Tibial artery (tissue), 4 donors: ENCODE results near the gene TFCP2.

Experiments
- DNase-seq, 2 donors: peaks; one replicate each; pipeline ENCODE4 v3.0.0-alpha.2; 2019
- H3K27ac ChIP-seq, 2 donors: fragments of 200-600 bp; sonication (generic) in 1 of 2; 1 replicate in 1 of 2; 2 replicates in 1 of 2; pipeline ENCODE4 v1.5.1; 2018 to 2019; ENCODE audit warnings: mild to moderate bottlenecking in 1 of 2
- H3K27me3 ChIP-seq, 2 donors: fragments of 200-600 bp; sonication (generic) in 1 of 2; one replicate each; pipeline versions ENCODE4 v1.5.1 to v1.6.0; 2016 to 2019
- H3K36me3 ChIP-seq, 3 donors: fragments of 200-600 bp; sonication (generic) in 2 of 3; one replicate each; pipeline ENCODE4 v1.5.1; 2016 to 2019; ENCODE audit warnings: mild to moderate bottlenecking in 2 of 3
- H3K4me1 ChIP-seq, 4 donors: fragments of 200-600 bp; sonication (generic) in 2 of 4; 1 replicate in 3 of 4; 2 replicates in 1 of 4; pipeline ENCODE4 v1.5.1; 2016 to 2019
- H3K4me3 ChIP-seq, 2 donors: fragments of 200-600 bp; sonication (generic) in 1 of 2; 1 replicate in 1 of 2; 2 replicates in 1 of 2; pipeline ENCODE4 v1.5.1; 2018 to 2019; ENCODE audit warnings: mild to moderate bottlenecking in 2 of 2
- H3K9me3 ChIP-seq, 3 donors: fragments of 200-600 bp; sonication (generic) in 1 of 3; one replicate each; pipeline ENCODE4 v1.5.1; 2016 to 2019
- intact Hi-C: fragments of 100-400 bp; cut with DNase I; formaldehyde crosslinking; loops from one replicate; pipeline ENCODE4 v1.15.0; 2023; ENCODE audit warnings: low total_unique reads
- TF ChIP-seq, protein P1 (sequence below), 2 experiments: fragments of 200-600 bp in 1 of 2; fragments of 450-650 bp in 1 of 2; IDR thresholded peaks; one replicate each; pipeline ENCODE4 v1.5.1; 2017 to 2019; ENCODE audit warnings: antibody characterized with exemption in 2 of 2, mild to moderate bottlenecking in 1 of 2, moderate library complexity in 1 of 2

The TFCP2 gene

GRCh38 chr12:51086933-51087332, 86.0 kb downstream of the TFCP2 start:
- no peak overlapping the region for H3K4me3 ChIP-seq
- H3K9me3 ChIP-seq = no peaks in the 10 kb centered on the region
- DNase-seq = no peak
- no peaks in the 10 kb centered on the region for H3K27me3 ChIP-seq
- H3K27ac ChIP-seq = no peak overlapping the region
- H3K36me3 ChIP-seq = peaks cover 0 to 16% (median 2%) of the 10 kb centered on the region in 3 donors
- intact Hi-C loops = loop anchor here (5.0 kb wide), 1 partner anchor 125 kb away; no protein-coding TSS in a partner anchor
- H3K4me1 ChIP-seq = peaks cover 0 to 10% (median 5%) of the 10 kb centered on the region in 4 donors
- TF ChIP-seq, protein P1, sequence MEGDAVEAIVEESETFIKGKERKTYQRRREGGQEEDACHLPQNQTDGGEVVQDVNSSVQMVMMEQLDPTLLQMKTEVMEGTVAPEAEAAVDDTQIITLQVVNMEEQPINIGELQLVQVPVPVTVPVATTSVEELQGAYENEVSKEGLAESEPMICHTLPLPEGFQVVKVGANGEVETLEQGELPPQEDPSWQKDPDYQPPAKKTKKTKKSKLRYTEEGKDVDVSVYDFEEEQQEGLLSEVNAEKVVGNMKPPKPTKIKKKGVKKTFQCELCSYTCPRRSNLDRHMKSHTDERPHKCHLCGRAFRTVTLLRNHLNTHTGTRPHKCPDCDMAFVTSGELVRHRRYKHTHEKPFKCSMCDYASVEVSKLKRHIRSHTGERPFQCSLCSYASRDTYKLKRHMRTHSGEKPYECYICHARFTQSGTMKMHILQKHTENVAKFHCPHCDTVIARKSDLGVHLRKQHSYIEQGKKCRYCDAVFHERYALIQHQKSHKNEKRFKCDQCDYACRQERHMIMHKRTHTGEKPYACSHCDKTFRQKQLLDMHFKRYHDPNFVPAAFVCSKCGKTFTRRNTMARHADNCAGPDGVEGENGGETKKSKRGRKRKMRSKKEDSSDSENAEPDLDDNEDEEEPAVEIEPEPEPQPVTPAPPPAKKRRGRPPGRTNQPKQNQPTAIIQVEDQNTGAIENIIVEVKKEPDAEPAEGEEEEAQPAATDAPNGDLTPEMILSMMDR (IDR thresholded peaks at IDR 0.05) = no peak

- H3K27ac ChIP-seq = no peak overlapping the region
- no peak overlapping the region for H3K4me3 ChIP-seq
- H3K27me3 ChIP-seq = no peaks in the 10 kb centered on the region
- H3K4me1 ChIP-seq = peaks cover 0 to 22% (median 10%) of the 10 kb centered on the region in 4 donors
- intact Hi-C loops = loop anchor here (5.0 kb wide), 1 partner anchor 127 kb away; no protein-coding TSS in a partner anchor
- peaks cover 0 to 11% (median 0%) of the 10 kb centered on the region in 3 donors for H3K36me3 ChIP-seq
- no peaks in the 10 kb centered on the region for H3K9me3 ChIP-seq
- TF ChIP-seq, protein P1 (IDR thresholded peaks at IDR 0.05) = no peak
- DNase-seq = no peak
These were observed 87.2 kb downstream of the TFCP2 start for GRCh38 chr12:51085757-51086156.

DNA sequence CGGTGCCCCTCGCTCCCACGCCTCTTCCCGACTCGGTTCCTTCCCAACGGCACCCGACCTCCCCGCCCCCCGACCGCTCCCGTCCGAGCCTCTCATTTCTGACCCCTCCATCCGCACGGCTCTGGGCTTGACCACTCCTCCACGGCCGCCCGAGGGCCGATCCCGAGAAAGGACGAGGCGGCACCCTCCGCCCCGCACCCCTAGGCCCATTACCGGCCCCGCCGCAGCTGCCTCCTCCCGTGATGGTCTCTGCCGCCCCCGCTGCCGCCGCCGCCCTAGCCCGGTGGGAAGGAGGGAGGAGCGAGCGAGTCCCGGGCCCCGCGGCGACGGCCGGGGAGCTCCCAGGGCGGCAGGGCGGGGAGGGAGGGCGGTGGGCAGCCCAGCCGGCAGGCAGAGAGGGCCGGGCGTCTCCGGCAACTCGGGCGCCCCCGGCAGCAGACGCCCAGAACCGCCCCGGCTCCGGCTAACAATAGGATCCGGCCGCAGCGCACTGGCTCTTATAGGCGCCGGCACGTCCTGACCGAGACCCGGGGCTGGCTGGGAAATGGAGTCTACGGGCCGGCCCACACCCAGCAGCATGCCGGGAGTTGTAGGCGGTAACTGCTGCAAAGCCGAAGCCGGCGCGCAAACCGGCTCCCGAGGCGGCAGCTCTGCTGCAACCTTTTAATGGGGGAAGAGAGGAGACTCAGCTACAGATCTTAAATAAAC, 89.7 kb downstream of the TFCP2 start, which contains the start of gene CSRNP2:
Gene CSRNP2, minus strand, starts transcription at position 471 of the 708 bp plus-strand sequence. CDS start 7,035 bp downstream, outside the sequence.
- intact Hi-C loops = no loop called here
- Histone ChIP-seq H3K9me3 (no peaks in the 10 kb centered on the region), H3K27ac (peak within 1 kb of the TSS; percentile 90 to 98), H3K4me1 (peaks cover 0 to 30% (median 15%) of the 10 kb centered on the region in 4 donors), H3K4me3 (peak within 1 kb of the TSS; percentile 76 to 98), H3K36me3 (no peaks in the 10 kb centered on the region), H3K27me3 (no peaks in the 10 kb centered on the region)
- TF ChIP-seq, protein P1 (IDR thresholded peaks at IDR 0.05) = no peak
- DNase-seq = peak; percentile 96 to 98

GRCh38 chr12:51082561-51083125, 90.3 kb downstream of the TFCP2 start:
- H3K27ac ChIP-seq = peak overlapping the region; percentile 90 to 98
- peak in 1 of 2 donors; percentile 25 for DNase-seq
- H3K4me1 ChIP-seq = peaks cover 0 to 37% (median 18%) of the 10 kb centered on the region in 4 donors
- peak overlapping the region; percentile 76 to 98 for H3K4me3 ChIP-seq
- H3K36me3 ChIP-seq = no peaks in the 10 kb centered on the region
- TF ChIP-seq, protein P1 (IDR thresholded peaks at IDR 0.05) = no peak
- no peaks in the 10 kb centered on the region for H3K27me3 ChIP-seq
- intact Hi-C loops = no loop called here
- H3K9me3 ChIP-seq = no peaks in the 10 kb centered on the region

- Histone ChIP-seq H3K4me3 (no peak overlapping the region), H3K27me3 (no peaks in the 10 kb centered on the region), H3K9me3 (no peaks in the 10 kb centered on the region), H3K36me3 (no peaks in the 10 kb centered on the region), H3K4me1 (peaks cover 0 to 49% (median 23%) of the 10 kb centered on the region in 4 donors), H3K27ac (peak overlapping the region in 1 of 2 donors; percentile 98)
- no peak for DNase-seq
- intact Hi-C loops = no loop called here
- TF ChIP-seq, protein P1 (IDR thresholded peaks at IDR 0.05) = no peak
These were observed 91.5 kb downstream of the TFCP2 start for GRCh38 chr12:51081421-51081820.
